Muscle of leg (tissue), 16 donors: Measurements from ENCODE around the gene PRR22. TPM values are rescaled to one million over a fixed set of nuclear protein-coding genes. Genes with fewer than 3 reads are reported as not detected.

Experiments used
- DNase-seq: peaks from one replicate; pipeline ENCODE4 v3.0.0; 2013
- H3K27ac ChIP-seq: one replicate; pipeline ENCODE4 v1.5.1; 2013; ENCODE audit warnings: mild to moderate bottlenecking, low read length, control low read depth
- H3K27me3 ChIP-seq: one replicate; pipeline ENCODE4 v1.6.1; 2013; ENCODE audit warnings: low read length; ENCODE audit not compliant: control insufficient read depth, insufficient read depth
- H3K36me3 ChIP-seq: one replicate; pipeline ENCODE4 v1.6.1; 2013; ENCODE audit warnings: low read length; ENCODE audit not compliant: control insufficient read depth, insufficient read depth
- H3K4me1 ChIP-seq: one replicate; pipeline ENCODE4 v1.6.1; 2013; ENCODE audit warnings: low read length; ENCODE audit not compliant: control insufficient read depth, insufficient read depth
- H3K4me3 ChIP-seq: one replicate; pipeline ENCODE4 v1.5.1; 2013; ENCODE audit warnings: low read length, control low read depth
- H3K9me3 ChIP-seq: replicated peaks from 2 replicates; pipeline ENCODE4 v1.6.1; 2013; ENCODE audit warnings: low read depth, low read length; ENCODE audit not compliant: control insufficient read depth
- WGBS: methylation state at CpG from one replicate; pipeline ENCODE4 v1.1.5; 2013; ENCODE audit warnings: missing lambda C conversion rate; ENCODE audit not compliant: insufficient coverage; 5-methylcytosine and 5-hydroxymethylcytosine counted together
- long read RNA-seq, 11 donors: transcript quantifications; one replicate each; lab custom pipeline, GENCODE V29; 2026
- polyA plus RNA-seq, 8 donors: library from polyadenylated mRNA; unstranded; fragments of 120-200 nt; gene quantifications; one replicate each; pipeline versions ENCODE4 v1.2.1 to v1.2.3, GENCODE V29; 2013; ENCODE audit warnings: inconsistent platforms in 1 of 8, low replicate concordance in 1 of 8; ENCODE audit not compliant: insufficient read length in 8 of 8, insufficient read depth in 1 of 8
- total RNA-seq: library from RNA; stranded (reverse); fragments of 120-200 nt; gene quantifications from one replicate; pipeline ENCODE4 v1.2.4, GENCODE V29; 2013

Gene PRR22
- 1.4 TPM for total RNA-seq
- polyA plus RNA-seq, result 1 to 10 TPM in 7 of 8 donors, under 1 TPM in 1; 0.86 to 2.7 (median 1.3) TPM
- long read RNA-seq, donor 1, result 0 reads
- long read RNA-seq, donor 2, result 0 reads
- long read RNA-seq, donor 3, partial matches to known transcripts, result 0 of 1 reads
- long read RNA-seq, donor 3, other reads (novel, unspliced or antisense), result 0 of 1 reads
- long read RNA-seq, donor 4, partial matches to known transcripts, result 0 of 2 reads
- long read RNA-seq, donor 4, other reads (novel, unspliced or antisense), result 0 of 2 reads
- long read RNA-seq, donor 5, partial matches to known transcripts, result 0 of 2 reads
- long read RNA-seq, donor 5, other reads (novel, unspliced or antisense), result 0 of 2 reads
- long read RNA-seq, donor 6, partial matches to known transcripts, result 0 of 1 reads
- long read RNA-seq, donor 6, other reads (novel, unspliced or antisense), result 0 of 1 reads
- long read RNA-seq, donor 7, partial matches to known transcripts, result 0 of 1 reads
- long read RNA-seq, donor 7, other reads (novel, unspliced or antisense), result 0 of 1 reads
- long read RNA-seq, donor 8, partial matches to known transcripts, result 0 of 1 reads
- long read RNA-seq, donor 8, other reads (novel, unspliced or antisense), result 0 of 1 reads
- long read RNA-seq, donor 9, result 0 reads
- long read RNA-seq, donor 10, partial matches to known transcripts, result 0 of 2 reads
- long read RNA-seq, donor 10, other reads (novel, unspliced or antisense), result 0 of 2 reads
- long read RNA-seq, donor 11, partial matches to known transcripts, result 0 of 1 reads
- long read RNA-seq, donor 11, other reads (novel, unspliced or antisense), result 0 of 1 reads

GRCh38 chr19:5784581-5785147, at the start of gene PRR22:
Gene PRR22 (minus strand): TSS chr19:5784746. CDS start chr19:5784660, 86 bp downstream.
- Histone ChIP-seq H3K27ac (no peak within 1 kb of the TSS), H3K27me3 (no peaks in the 10 kb centered on the region), H3K4me3 (no peak within 1 kb of the TSS), H3K4me1 (no peaks in the 10 kb centered on the region), H3K36me3 (peaks cover 69% of the 10 kb centered on the region), H3K9me3 (no peaks in the 10 kb centered on the region)
- no peak for DNase-seq
- 95% methylated on average over 12 of the region's 15 CpGs for WGBS

GRCh38 chr19:5832527-5833216, 48.1 kb upstream of the PRR22 start:
- 76% methylated on average over 6 of the region's 6 CpGs for WGBS
- Histone ChIP-seq H3K27me3 (peaks cover 16% of the 10 kb centered on the region), H3K4me1 (peaks cover 18% of the 10 kb centered on the region), H3K36me3 (no peaks in the 10 kb centered on the region), H3K9me3 (no peaks in the 10 kb centered on the region), H3K4me3 (no peak overlapping the region), H3K27ac (no peak overlapping the region)
- no peak for DNase-seq

- DNase-seq, result no peak
- no peaks in the 10 kb centered on the region for H3K9me3 ChIP-seq
- no peak overlapping the region for H3K27ac ChIP-seq
- no peaks in the 10 kb centered on the region for H3K36me3 ChIP-seq
- H3K27me3 ChIP-seq, result peaks cover 16% of the 10 kb centered on the region
- WGBS, result 80% methylated on average over 21 of the region's 22 CpGs
- no peak overlapping the region for H3K4me3 ChIP-seq
- peaks cover 22% of the 10 kb centered on the region for H3K4me1 ChIP-seq
Measured at GRCh38 chr19:5832061-5832460, 47.5 kb upstream of the PRR22 start.

- no peaks in the 10 kb centered on the region for H3K9me3 ChIP-seq
- H3K4me3 ChIP-seq, result no peak overlapping the region
- no peaks in the 10 kb centered on the region for H3K36me3 ChIP-seq
- H3K27ac ChIP-seq, result no peak overlapping the region
- H3K4me1 ChIP-seq, result peaks cover 31% of the 10 kb centered on the region
- no peak for DNase-seq
- WGBS, result 91% methylated on average over 6 of the region's 9 CpGs
- peaks cover 16% of the 10 kb centered on the region for H3K27me3 ChIP-seq
Measured at GRCh38 chr19:5831159-5831558, 46.6 kb upstream of the PRR22 start.

GRCh38 chr19:5829567-5830310, 45.2 kb upstream of the PRR22 start:
- H3K4me1 ChIP-seq, result peaks cover 31% of the 10 kb centered on the region
- 35% methylated on average over 26 of the region's 34 CpGs for WGBS
- H3K4me3 ChIP-seq, result peak overlapping the region; percentile 68
- no peak for DNase-seq
- H3K27ac ChIP-seq, result no peak overlapping the region
- no peaks in the 10 kb centered on the region for H3K36me3 ChIP-seq
- no peaks in the 10 kb centered on the region for H3K9me3 ChIP-seq
- H3K27me3 ChIP-seq, result peaks cover 12% of the 10 kb centered on the region

GRCh38 chr19:5828661-5829566, 44.4 kb upstream of the PRR22 start:
- Histone ChIP-seq H3K36me3 (no peaks in the 10 kb centered on the region), H3K27me3 (peaks cover 12% of the 10 kb centered on the region), H3K9me3 (no peaks in the 10 kb centered on the region), H3K27ac (peak overlapping the region; percentile 91), H3K4me3 (peak overlapping the region; percentile 68), H3K4me1 (peaks cover 31% of the 10 kb centered on the region)
- DNase-seq, result peak; percentile 56
- WGBS, result under 1% methylated on average over 32 of the region's 47 CpGs

GRCh38 chr19:5827891-5828660, 43.5 kb upstream of the PRR22 start:
- WGBS, result under 1% methylated on average over 88 of the region's 91 CpGs
- peak overlapping the region; percentile 91 for H3K27ac ChIP-seq
- no peaks in the 10 kb centered on the region for H3K36me3 ChIP-seq
- H3K4me1 ChIP-seq, result peaks cover 31% of the 10 kb centered on the region
- peak overlapping the region; percentile 68 for H3K4me3 ChIP-seq
- peaks cover 15% of the 10 kb centered on the region for H3K27me3 ChIP-seq
- no peaks in the 10 kb centered on the region for H3K9me3 ChIP-seq
- peak; percentile 97 for DNase-seq

GRCh38 chr19:5827342-5827890, 42.9 kb upstream of the PRR22 start:
- DNase-seq, result no peak
- WGBS, result 9% methylated on average over 31 of the region's 37 CpGs
- H3K4me1 ChIP-seq, result peaks cover 31% of the 10 kb centered on the region
- H3K27ac ChIP-seq, result peak overlapping the region; percentile 20
- H3K36me3 ChIP-seq, result no peaks in the 10 kb centered on the region
- H3K9me3 ChIP-seq, result no peaks in the 10 kb centered on the region
- peaks cover 16% of the 10 kb centered on the region for H3K27me3 ChIP-seq
- peak overlapping the region; percentile 68 for H3K4me3 ChIP-seq
